ENCODE results near the gene PAX8.

- TF ChIP-seq POLR2AphosphoS5 (IDR thresholded peaks at IDR 0.05; ENCODE audit: low read length) = no peak
- TF ChIP-seq RCOR1 (conservative IDR thresholded peaks at IDR 0.05; ENCODE audit: low read depth, low read length) = no peak
- TF ChIP-seq, protein P1, sequence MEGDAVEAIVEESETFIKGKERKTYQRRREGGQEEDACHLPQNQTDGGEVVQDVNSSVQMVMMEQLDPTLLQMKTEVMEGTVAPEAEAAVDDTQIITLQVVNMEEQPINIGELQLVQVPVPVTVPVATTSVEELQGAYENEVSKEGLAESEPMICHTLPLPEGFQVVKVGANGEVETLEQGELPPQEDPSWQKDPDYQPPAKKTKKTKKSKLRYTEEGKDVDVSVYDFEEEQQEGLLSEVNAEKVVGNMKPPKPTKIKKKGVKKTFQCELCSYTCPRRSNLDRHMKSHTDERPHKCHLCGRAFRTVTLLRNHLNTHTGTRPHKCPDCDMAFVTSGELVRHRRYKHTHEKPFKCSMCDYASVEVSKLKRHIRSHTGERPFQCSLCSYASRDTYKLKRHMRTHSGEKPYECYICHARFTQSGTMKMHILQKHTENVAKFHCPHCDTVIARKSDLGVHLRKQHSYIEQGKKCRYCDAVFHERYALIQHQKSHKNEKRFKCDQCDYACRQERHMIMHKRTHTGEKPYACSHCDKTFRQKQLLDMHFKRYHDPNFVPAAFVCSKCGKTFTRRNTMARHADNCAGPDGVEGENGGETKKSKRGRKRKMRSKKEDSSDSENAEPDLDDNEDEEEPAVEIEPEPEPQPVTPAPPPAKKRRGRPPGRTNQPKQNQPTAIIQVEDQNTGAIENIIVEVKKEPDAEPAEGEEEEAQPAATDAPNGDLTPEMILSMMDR (IDR thresholded peaks at IDR 0.05 in 2 of 3, conservative IDR thresholded peaks at IDR 0.05 in 1 of 3; ENCODE audit: control insufficient read depth in 2 of 3, extremely low read depth in 1 of 3, insufficient read depth in 1 of 3, low read depth in 3 of 3, low read length in 3 of 3) = no peak
Measured at GRCh38 chr2:113201496-113202304, 77.0 kb downstream of the PAX8 start.

Data from GM12878 (cell line).